CD8-positive, alpha-beta memory T cell (primary cell): ENCODE measurements around the gene RSU1. TPM values are rescaled to one million over a fixed set of nuclear protein-coding genes. Genes with fewer than 3 reads are reported as not detected.
A peak's percentile ranks its signal among the peaks of the same experiment; 100 is the strongest.

Source experiments
- CTCF ChIA-PET: fragments of 350-600 bp; sonication (Branson Sonifier 250); formaldehyde crosslinking; loops from one replicate; lab custom pipeline; 2021; ENCODE audit warnings: antibody characterized with exemption; lab: Charles Lee
- POLR2A ChIA-PET: fragments of 350-600 bp; sonication (Branson Sonifier 250); formaldehyde crosslinking; loops from one replicate; lab custom pipeline; 2021; ENCODE audit warnings: antibody characterized with exemption; lab: Charles Lee
- DNase-seq, 5 donors: peaks; one replicate each; pipeline versions ENCODE4 v3.0.0 to v3.0.0-alpha.2; 2020 to 2022; ENCODE audit warnings: mixed read lengths in 1 of 5
- H3K27ac ChIP-seq: one replicate; pipeline ENCODE4 v1.7.0; 2013; ENCODE audit warnings: low read depth, mild to moderate bottlenecking, low read length, moderate library complexity
- H3K27me3 ChIP-seq: 2 replicates; pipeline ENCODE4 v1.7.0; 2013; ENCODE audit warnings: low read length, mild to moderate bottlenecking; ENCODE audit not compliant: insufficient read depth, poor library complexity, severe bottlenecking
- H3K36me3 ChIP-seq: 2 replicates; pipeline ENCODE4 v1.7.0; 2013; ENCODE audit warnings: mild to moderate bottlenecking, low read length, moderate library complexity; ENCODE audit not compliant: insufficient read depth
- H3K4me1 ChIP-seq: 2 replicates; pipeline ENCODE4 v1.7.0; 2013; ENCODE audit warnings: mild to moderate bottlenecking, low read length, moderate library complexity; ENCODE audit not compliant: insufficient read depth
- H3K4me3 ChIP-seq: 2 replicates; pipeline ENCODE4 v1.7.0; 2013; ENCODE audit warnings: mild to moderate bottlenecking, low read length
- H3K9me3 ChIP-seq: 2 replicates; pipeline ENCODE4 v1.7.0; 2013; ENCODE audit warnings: mild to moderate bottlenecking, low read length
- H3K27ac Mint-ChIP-seq, 8 donors: one replicate each; pipeline ENCODE4 v1.8.0; 2020 to 2021; ENCODE audit warnings: mixed read lengths in 8 of 8, mild to moderate bottlenecking in 6 of 8, inconsistent platforms in 3 of 8, moderate library complexity in 3 of 8
- H3K27me3 Mint-ChIP-seq, 2 donors: one replicate each; pipeline ENCODE4 v1.8.0; 2020 to 2021; ENCODE audit warnings: mixed read lengths in 2 of 2, mild to moderate bottlenecking in 1 of 2, moderate library complexity in 1 of 2
- H3K36me3 Mint-ChIP-seq, 3 donors: one replicate each; pipeline ENCODE4 v1.8.0; 2020 to 2021; ENCODE audit warnings: mixed read lengths in 3 of 3, inconsistent platforms in 1 of 3, mild to moderate bottlenecking in 1 of 3
- H3K4me1 Mint-ChIP-seq, 3 donors: one replicate each; pipeline ENCODE4 v1.8.0; 2020 to 2021; ENCODE audit warnings: mixed read lengths in 3 of 3, inconsistent platforms in 1 of 3, mild to moderate bottlenecking in 1 of 3
- H3K4me3 Mint-ChIP-seq, 7 donors: one replicate each; pipeline ENCODE4 v1.8.0; 2020 to 2021; ENCODE audit warnings: mixed read lengths in 7 of 7, mild to moderate bottlenecking in 6 of 7, moderate library complexity in 4 of 7, inconsistent platforms in 2 of 7
- H3K9me3 Mint-ChIP-seq, 5 donors: one replicate each; pipeline ENCODE4 v1.8.0; 2020 to 2022; ENCODE audit warnings: mixed read lengths in 5 of 5, mild to moderate bottlenecking in 3 of 5, moderate library complexity in 2 of 5, inconsistent platforms in 1 of 5
- polyA plus RNA-seq: library from polyadenylated mRNA; unstranded; fragments of 300-500 nt; fragmentation: Illumina TruSeq; gene quantifications from one replicate; pipeline ENCODE4 v1.2.3, GENCODE V29; 2021
- total RNA-seq, 2 experiments: library from RNA; stranded (reverse); gene quantifications; one replicate each; pipeline ENCODE4 v1.2.3, GENCODE V29; 2021

Gene RSU1
- total and polyA plus RNA-seq, 3 experiments from 2014 or later = 66.4 to 132 (median 68.5) TPM

DNA sequence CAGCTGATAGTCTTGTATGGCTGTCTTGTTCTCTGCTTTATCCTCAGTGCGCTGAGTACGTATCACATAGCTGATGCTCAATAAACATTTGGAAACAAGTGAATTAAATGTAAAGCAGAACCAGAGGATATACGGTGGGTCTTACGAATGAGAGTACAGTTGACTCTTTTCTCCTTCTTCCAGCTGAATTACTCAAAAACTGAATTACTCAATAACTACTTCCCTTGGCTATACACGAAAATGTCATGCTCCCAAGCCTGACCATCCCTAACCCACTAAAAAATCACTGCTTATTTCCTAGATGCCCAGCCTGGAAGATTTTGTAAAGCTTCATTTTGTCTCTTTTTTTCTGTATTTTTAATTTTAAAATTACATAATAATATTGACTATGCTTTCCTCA lies 3.2 kb upstream of the RSU1 start:
- Histone ChIP-seq H3K36me3 (no peaks in the 10 kb centered on the region), H3K4me3 (no peak overlapping the region), H3K27me3 (no peaks in the 10 kb centered on the region), H3K4me1 (peaks cover 22% of the 10 kb centered on the region), H3K27ac (no peak overlapping the region), H3K9me3 (peaks cover 7% of the 10 kb centered on the region)
- ChIA-PET POLR2A (no interaction called here), CTCF (interaction anchor here (1.4 kb wide), 1 partner anchor 410 kb away, joined by 4 read pairs; no protein-coding TSS in a partner anchor)
- Mint-ChIP-seq H3K9me3 (peaks cover 12 to 19% (median 15%) of the 10 kb centered on the region in 5 donors), H3K27me3 (peaks cover 0 to 14% of the 10 kb centered on the region in 2 donors), H3K36me3 (peaks cover 12 to 28% (median 17%) of the 10 kb centered on the region in 3 donors), H3K4me1 (peaks cover 23 to 31% (median 26%) of the 10 kb centered on the region in 3 donors), H3K4me3 (no peak overlapping the region), H3K27ac (no peak overlapping the region)
- DNase-seq = no peak

DNA sequence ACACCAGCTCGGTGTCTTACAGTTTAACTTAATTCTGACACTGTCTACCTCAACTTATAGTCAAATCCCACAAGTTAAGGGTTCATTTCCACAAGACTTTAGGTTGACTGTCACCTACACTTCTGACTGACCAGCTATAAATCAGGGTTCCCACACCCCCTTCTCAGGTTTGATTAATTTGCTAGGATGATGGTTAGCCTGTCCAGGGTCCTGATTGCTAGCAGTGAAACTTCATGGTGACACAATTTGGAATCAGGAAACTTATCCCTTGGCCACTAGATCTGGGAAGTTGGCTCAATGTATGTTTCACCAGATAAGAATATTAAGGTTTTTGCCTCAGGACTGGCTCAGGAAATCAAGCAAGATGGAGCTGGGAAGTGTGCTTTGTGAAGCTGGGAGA lies 2.8 kb upstream of the RSU1 start:
- no peak for DNase-seq
- Mint-ChIP-seq H3K9me3 (peaks cover 12 to 19% (median 15%) of the 10 kb centered on the region in 5 donors), H3K27me3 (peaks cover 0 to 14% of the 10 kb centered on the region in 2 donors), H3K4me3 (peak overlapping the region in 1 of 7 donors; percentile 63), H3K27ac (peak overlapping the region in 1 of 8 donors; percentile 43), H3K4me1 (peaks cover 27 to 35% (median 30%) of the 10 kb centered on the region in 3 donors), H3K36me3 (peaks cover 12 to 29% (median 17%) of the 10 kb centered on the region in 3 donors)
- Histone ChIP-seq H3K36me3 (no peaks in the 10 kb centered on the region), H3K27me3 (no peaks in the 10 kb centered on the region), H3K4me1 (peaks cover 24% of the 10 kb centered on the region), H3K27ac (no peak overlapping the region), H3K9me3 (peaks cover 7% of the 10 kb centered on the region), H3K4me3 (no peak overlapping the region)
- CTCF ChIA-PET = interaction anchor here (1.4 kb wide), 1 partner anchor 410 kb away, joined by 4 read pairs; no protein-coding TSS in a partner anchor
- POLR2A ChIA-PET = no interaction called here

DNA sequence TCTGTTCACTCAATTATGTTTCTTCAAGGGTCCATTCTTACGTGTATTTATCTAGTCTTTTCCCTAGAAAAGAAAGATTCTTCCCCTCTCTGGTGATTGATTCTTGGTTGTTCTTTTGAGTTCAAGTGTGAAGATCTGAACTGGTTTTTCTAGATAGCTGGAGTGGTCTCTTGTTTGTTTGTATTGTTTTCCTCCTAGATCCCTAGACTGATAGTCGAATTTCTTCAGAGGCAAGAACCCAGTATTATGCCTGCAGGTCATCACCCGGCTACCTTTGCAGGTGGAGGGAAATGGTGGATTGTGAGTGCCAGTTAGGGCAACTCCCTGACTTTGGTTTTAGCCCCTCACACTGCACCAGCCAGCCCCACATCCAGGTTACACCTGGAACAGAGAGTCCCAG lies 2.2 kb upstream of the RSU1 start:
- Mint-ChIP-seq H3K36me3 (peaks cover 11 to 32% (median 17%) of the 10 kb centered on the region in 3 donors), H3K27ac (peak overlapping the region in 4 of 8 donors; percentile 0 to 50 (median 21)), H3K4me1 (peaks cover 30 to 41% (median 36%) of the 10 kb centered on the region in 3 donors), H3K4me3 (peak overlapping the region in 5 of 7 donors; percentile 0 to 63 (median 13)), H3K27me3 (peaks cover 0 to 14% of the 10 kb centered on the region in 2 donors), H3K9me3 (peaks cover 12 to 19% (median 15%) of the 10 kb centered on the region in 5 donors)
- H3K36me3 ChIP-seq = no peaks in the 10 kb centered on the region
- H3K9me3 ChIP-seq = peaks cover 7% of the 10 kb centered on the region
- H3K27me3 ChIP-seq = no peaks in the 10 kb centered on the region
- ChIA-PET CTCF (interaction anchor here (1.4 kb wide), 1 partner anchor 411 kb away, joined by 4 read pairs; no protein-coding TSS in a partner anchor), POLR2A (no interaction called here)
- no peak for DNase-seq
- no peak overlapping the region for H3K4me3 ChIP-seq
- H3K4me1 ChIP-seq = peaks cover 29% of the 10 kb centered on the region
- H3K27ac ChIP-seq = no peak overlapping the region

DNA sequence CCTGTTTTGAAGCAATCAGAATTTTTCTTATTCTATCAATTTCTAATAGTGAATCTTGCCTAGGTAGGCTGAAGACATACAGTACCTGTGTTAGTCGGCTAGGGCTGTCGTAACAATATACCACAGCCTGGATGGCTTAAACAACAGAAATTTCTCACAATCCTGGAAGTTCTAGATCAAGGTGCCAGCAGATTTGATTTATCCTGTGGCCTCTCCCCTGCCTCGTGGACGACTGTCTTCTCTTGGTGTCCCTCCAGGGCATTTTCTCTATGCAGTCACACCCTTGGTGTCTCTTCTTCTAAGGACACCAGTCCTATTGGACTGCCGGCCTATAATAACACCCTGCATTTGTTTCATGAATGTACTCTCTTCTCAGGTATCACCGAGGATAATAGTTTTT lies 1.8 kb upstream of the RSU1 start:
- Histone ChIP-seq H3K9me3 (peaks cover 7% of the 10 kb centered on the region), H3K36me3 (no peaks in the 10 kb centered on the region), H3K4me1 (peaks cover 29% of the 10 kb centered on the region), H3K27ac (no peak overlapping the region), H3K27me3 (no peaks in the 10 kb centered on the region), H3K4me3 (no peak overlapping the region)
- Mint-ChIP-seq H3K9me3 (peaks cover 12 to 19% (median 15%) of the 10 kb centered on the region in 5 donors), H3K4me1 (peaks cover 31 to 43% (median 38%) of the 10 kb centered on the region in 3 donors), H3K36me3 (peaks cover 11 to 33% (median 17%) of the 10 kb centered on the region in 3 donors), H3K4me3 (peak overlapping the region in 5 of 7 donors; percentile 0 to 97 (median 17)), H3K27me3 (peaks cover 0 to 14% of the 10 kb centered on the region in 2 donors), H3K27ac (peak overlapping the region in 4 of 8 donors; percentile 0 to 50 (median 21))
- no peak for DNase-seq
- ChIA-PET POLR2A (no interaction called here), CTCF (no interaction called here)

DNA sequence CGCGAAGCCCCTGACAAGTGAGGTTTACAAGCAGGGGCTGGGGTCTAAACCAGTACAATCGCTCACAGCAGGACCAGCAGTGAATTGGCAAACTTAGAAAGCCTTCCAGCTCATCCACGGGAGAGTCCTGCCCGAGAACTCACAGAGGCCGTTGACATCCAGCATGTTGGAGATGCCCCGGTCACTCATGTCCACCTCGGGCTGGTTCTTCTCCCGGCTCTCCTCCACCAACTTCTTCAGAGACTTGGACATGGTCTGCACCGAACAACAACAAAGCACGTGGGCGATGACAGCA lies 447 bp downstream of the RSU1 start:
- peaks cover 3 to 6% (median 4%) of the 10 kb centered on the region in 5 donors for H3K9me3 Mint-ChIP-seq
- Histone ChIP-seq H3K36me3 (no peaks in the 10 kb centered on the region), H3K9me3 (no peaks in the 10 kb centered on the region), H3K27me3 (no peaks in the 10 kb centered on the region), H3K27ac (peak overlapping the region; percentile 91), H3K4me3 (peak overlapping the region; percentile 86), H3K4me1 (peaks cover 29% of the 10 kb centered on the region)
- DNase-seq = no peak
- peaks cover 0 to 7% of the 10 kb centered on the region in 2 donors for H3K27me3 Mint-ChIP-seq
- peaks cover 3 to 30% (median 4%) of the 10 kb centered on the region in 3 donors for H3K36me3 Mint-ChIP-seq
- peak overlapping the region; percentile 82 to 97 (median 94) for H3K4me3 Mint-ChIP-seq
- ChIA-PET POLR2A (interaction anchor here (1.0 to 2.5 kb wide), 2 partner anchors 8 to 413 kb away, joined by 4 to 32 read pairs; no protein-coding TSS in a partner anchor), CTCF (interaction anchor here (0.9 to 2.1 kb wide), 8 partner anchors 10 to 955 kb away, joined by 3 to 19 read pairs (median 4); no protein-coding TSS in a partner anchor)
- H3K4me1 Mint-ChIP-seq = peaks cover 38 to 59% (median 52%) of the 10 kb centered on the region in 3 donors
- peak overlapping the region; percentile 82 to 97 (median 96) for H3K27ac Mint-ChIP-seq

DNA sequence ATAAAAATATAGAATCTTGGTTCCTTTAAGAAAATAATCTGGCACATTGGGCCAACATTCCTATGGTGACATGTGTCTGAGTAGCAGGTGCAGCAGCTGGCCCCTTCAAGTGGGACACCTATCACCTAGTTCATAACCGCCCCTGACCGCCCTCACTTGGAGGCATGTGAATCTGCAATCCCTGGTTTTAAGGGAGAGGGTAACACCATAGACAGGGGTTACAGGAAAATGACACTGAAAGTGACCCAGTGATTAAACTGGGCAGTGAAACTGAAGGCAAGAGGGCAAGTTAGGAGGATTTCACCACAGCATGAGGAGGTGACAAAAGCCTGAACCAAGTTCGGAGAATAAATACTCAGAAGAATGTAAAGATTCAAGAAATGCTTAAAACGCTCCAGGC lies 1.1 kb downstream of the RSU1 start:
- CTCF ChIA-PET = interaction anchor here (1.3 to 2.1 kb wide), 4 partner anchors 21 to 414 kb away, joined by 3 to 8 read pairs (median 6); no protein-coding TSS in a partner anchor
- H3K4me3 ChIP-seq = peak overlapping the region; percentile 86
- H3K27ac ChIP-seq = no peak overlapping the region
- H3K4me1 Mint-ChIP-seq = peaks cover 44 to 65% (median 56%) of the 10 kb centered on the region in 3 donors
- peaks cover 0 to 3% (median 0%) of the 10 kb centered on the region in 5 donors for H3K9me3 Mint-ChIP-seq
- no peak for DNase-seq
- peaks cover 0 to 33% (median 3%) of the 10 kb centered on the region in 3 donors for H3K36me3 Mint-ChIP-seq
- H3K9me3 ChIP-seq = no peaks in the 10 kb centered on the region
- H3K36me3 ChIP-seq = no peaks in the 10 kb centered on the region
- H3K27me3 Mint-ChIP-seq = peaks cover 0 to 7% of the 10 kb centered on the region in 2 donors
- POLR2A ChIA-PET = interaction anchor here (2.5 kb wide), 1 partner anchor 414 kb away, joined by 32 read pairs; no protein-coding TSS in a partner anchor
- peak overlapping the region; percentile 54 to 97 (median 82) for H3K27ac Mint-ChIP-seq
- peaks cover 29% of the 10 kb centered on the region for H3K4me1 ChIP-seq
- H3K27me3 ChIP-seq = no peaks in the 10 kb centered on the region
- H3K4me3 Mint-ChIP-seq = peak overlapping the region; percentile 82 to 97 (median 94)

DNA sequence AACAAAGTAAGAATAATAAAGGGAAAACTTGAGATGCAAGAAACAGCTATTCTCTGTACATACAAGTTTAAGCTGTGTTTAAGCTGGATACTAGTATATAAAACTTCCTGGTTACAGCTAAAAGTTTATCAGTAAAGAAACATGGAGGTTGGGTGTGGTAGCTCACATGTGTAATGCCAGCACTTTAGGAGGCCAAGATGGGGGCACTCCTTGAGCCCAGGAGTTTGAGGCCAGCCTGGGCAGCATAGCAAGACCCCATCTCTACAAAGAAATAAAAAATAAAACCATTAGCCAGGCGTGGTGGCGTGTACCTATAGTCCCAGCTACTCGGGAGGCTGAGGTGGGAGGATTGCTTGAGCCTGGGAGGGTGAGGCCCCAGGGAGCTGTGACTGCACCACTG lies 3.2 kb downstream of the RSU1 start:
- Histone ChIP-seq H3K4me3 (no peak overlapping the region), H3K36me3 (no peaks in the 10 kb centered on the region), H3K9me3 (no peaks in the 10 kb centered on the region), H3K4me1 (peaks cover 29% of the 10 kb centered on the region), H3K27me3 (no peaks in the 10 kb centered on the region), H3K27ac (no peak overlapping the region)
- H3K27me3 Mint-ChIP-seq = peaks cover 0 to 5% of the 10 kb centered on the region in 2 donors
- DNase-seq = no peak
- ChIA-PET POLR2A (no interaction called here), CTCF (interaction anchor here (1.2 kb wide), 3 partner anchors 36 to 912 kb away, joined by 3 to 7 read pairs (median 3); no protein-coding TSS in a partner anchor)
- peak overlapping the region in 2 of 8 donors; percentile 21 to 40 for H3K27ac Mint-ChIP-seq
- peaks cover 48 to 79% (median 72%) of the 10 kb centered on the region in 3 donors for H3K4me1 Mint-ChIP-seq
- peak overlapping the region in 2 of 7 donors; percentile 26 to 56 for H3K4me3 Mint-ChIP-seq
- no peaks in the 10 kb centered on the region for H3K9me3 Mint-ChIP-seq
- peaks cover 0 to 44% (median 3%) of the 10 kb centered on the region in 3 donors for H3K36me3 Mint-ChIP-seq

DNA sequence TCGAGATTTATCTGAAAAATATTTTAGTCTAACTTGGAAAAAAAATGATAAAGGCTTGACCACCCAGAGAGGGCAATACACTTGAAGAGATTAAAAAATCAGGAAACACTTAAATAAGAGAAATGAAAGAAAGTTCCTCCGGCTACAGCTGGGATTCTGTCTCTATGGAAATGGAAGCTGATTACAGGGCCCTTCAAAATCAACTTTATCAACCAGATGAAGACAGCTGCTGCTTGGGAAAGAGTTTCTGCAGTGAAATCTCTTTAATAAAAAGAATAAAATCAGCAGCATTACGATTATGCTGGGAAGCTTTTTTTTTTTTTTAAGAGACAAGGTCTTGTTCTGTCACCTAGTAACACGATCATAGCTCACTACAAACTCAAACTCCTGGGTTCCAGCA lies 4.5 kb downstream of the RSU1 start:
- Histone ChIP-seq H3K36me3 (no peaks in the 10 kb centered on the region), H3K27me3 (no peaks in the 10 kb centered on the region), H3K27ac (no peak overlapping the region), H3K4me1 (peaks cover 20% of the 10 kb centered on the region), H3K9me3 (no peaks in the 10 kb centered on the region), H3K4me3 (no peak overlapping the region)
- peaks cover 0 to 47% (median 3%) of the 10 kb centered on the region in 3 donors for H3K36me3 Mint-ChIP-seq
- POLR2A ChIA-PET = no interaction called here
- no peak for DNase-seq
- CTCF ChIA-PET = interaction anchor here (1.1 to 1.2 kb wide), 3 partner anchors 15 to 910 kb away, joined by 3 read pairs; no protein-coding TSS in a partner anchor
- no peaks in the 10 kb centered on the region for H3K9me3 Mint-ChIP-seq
- H3K27ac Mint-ChIP-seq = peak overlapping the region in 2 of 8 donors; percentile 29 to 40
- no peak overlapping the region for H3K4me3 Mint-ChIP-seq
- H3K4me1 Mint-ChIP-seq = peaks cover 44 to 76% (median 68%) of the 10 kb centered on the region in 3 donors
- peaks cover 0 to 5% of the 10 kb centered on the region in 2 donors for H3K27me3 Mint-ChIP-seq
